Stimulated activated CD4-positive, alpha-beta T cell treated with anti-CD3 and anti-CD28 coated beads, Interleukin-1b, Interleukin-23, amount 100 ng/mL, for 48 hours (primary cell): ENCODE measurements around the gene RAB3IL1.
A peak's percentile ranks its signal among the peaks of the same experiment; 100 is the strongest.
"Not testable (repeated sequence)": the region's sequence is repeated elsewhere in the genome, so short reads cannot be mapped to it uniquely, and the experiment has no call there.

ENCODE experiments used
- DNase-seq: peaks from one replicate; pipeline ENCODE4 v3.0.0-alpha.2; 2020

RAB3IL1 gene

GRCh38 chr11:61883947-61884346 is 33.4 kb downstream of the RAB3IL1 start:
- no peak for DNase-seq

DNA sequence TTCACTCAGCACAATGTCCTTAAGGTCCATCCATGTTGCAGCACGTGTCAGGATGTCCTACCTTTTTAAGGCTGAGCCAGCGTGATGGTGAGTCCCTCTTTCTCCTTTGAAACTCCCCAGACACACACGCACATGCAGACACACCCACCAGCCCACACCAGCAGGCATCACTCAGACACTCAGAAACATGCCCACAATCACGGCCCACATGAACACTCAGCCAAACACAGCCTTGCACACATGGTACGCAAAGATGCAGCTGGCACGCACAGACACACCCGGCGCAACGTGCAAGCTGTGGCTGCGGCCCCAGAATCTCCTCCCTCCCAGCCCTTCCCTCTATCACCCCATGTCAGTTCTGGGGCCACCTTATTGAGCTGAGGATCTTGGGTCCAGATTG is 34.0 kb downstream of the RAB3IL1 start:
- no peak for DNase-seq

- no peak for DNase-seq
These were observed 34.5 kb downstream of the RAB3IL1 start for GRCh38 chr11:61882879-61883278.

- not testable (repeated sequence) for DNase-seq
These were observed 35.1 kb downstream of the RAB3IL1 start for GRCh38 chr11:61882267-61882666.

- DNase-seq = no peak
These were observed 36.0 kb downstream of the RAB3IL1 start for GRCh38 chr11:61881397-61881796.

GRCh38 chr11:61880454-61880853 is 36.9 kb downstream of the RAB3IL1 start:
- DNase-seq = no peak

- no peak for DNase-seq
These were observed 37.3 kb downstream of the RAB3IL1 start for GRCh38 chr11:61880031-61880430.

DNA sequence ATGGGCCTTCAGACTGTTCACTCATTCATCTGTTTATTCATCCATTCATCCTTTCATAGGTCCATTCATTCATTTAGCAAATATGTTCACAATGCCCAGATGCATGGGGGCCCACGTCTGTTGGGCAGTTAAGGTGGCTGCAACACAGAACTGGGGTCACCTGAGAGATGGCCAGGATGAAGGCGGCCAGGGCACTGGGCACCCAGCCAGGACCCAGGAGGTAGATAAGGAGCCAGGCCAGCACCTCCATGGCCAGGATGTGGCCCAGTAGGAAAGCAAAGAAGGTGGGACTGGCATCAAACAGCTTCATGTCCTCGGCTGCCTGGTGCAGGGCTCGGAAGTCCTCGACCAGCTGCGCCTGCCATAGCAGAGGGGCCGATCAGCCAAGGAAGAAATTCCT is 38.2 kb downstream of the RAB3IL1 start:
- no peak for DNase-seq

GRCh38 chr11:61875698-61876097 is 41.7 kb downstream of the RAB3IL1 start:
- no peak for DNase-seq

- no peak for DNase-seq
These were observed 42.5 kb downstream of the RAB3IL1 start for GRCh38 chr11:61874853-61875252.

- DNase-seq = no peak
These were observed 43.0 kb downstream of the RAB3IL1 start for GRCh38 chr11:61874377-61874809.

- no peak for DNase-seq
These were observed 43.6 kb downstream of the RAB3IL1 start for GRCh38 chr11:61873588-61874376.

GRCh38 chr11:61872935-61873565 is 44.3 kb downstream of the RAB3IL1 start:
- DNase-seq = no peak

GRCh38 chr11:61871158-61871597 is 46.2 kb downstream of the RAB3IL1 start:
- DNase-seq = peak; percentile 67

DNA sequence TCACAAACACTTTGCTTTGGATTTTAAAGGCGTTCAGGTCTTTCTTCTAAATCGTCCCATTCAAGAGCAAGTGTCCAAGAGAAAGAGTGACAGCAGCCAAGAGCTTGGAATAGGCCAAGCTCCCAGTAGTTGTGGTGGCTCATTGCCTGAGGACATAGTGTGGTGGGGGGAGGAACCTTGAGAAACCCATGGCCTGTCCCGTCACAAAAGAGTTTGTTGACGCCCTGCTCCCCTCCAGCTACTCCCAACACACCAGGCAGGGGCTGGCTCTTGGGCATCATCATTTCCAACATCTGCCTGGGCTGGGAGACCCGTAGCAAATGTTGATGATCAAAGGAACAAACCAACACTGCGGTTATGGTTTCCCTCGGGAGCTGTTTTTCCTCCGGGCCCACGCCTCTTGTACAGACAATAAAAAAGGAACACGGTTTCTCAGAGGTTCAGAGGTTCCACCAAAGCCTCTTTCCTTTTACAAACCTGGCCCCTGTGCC is 46.8 kb downstream of the RAB3IL1 start:
- no peak for DNase-seq

DNA sequence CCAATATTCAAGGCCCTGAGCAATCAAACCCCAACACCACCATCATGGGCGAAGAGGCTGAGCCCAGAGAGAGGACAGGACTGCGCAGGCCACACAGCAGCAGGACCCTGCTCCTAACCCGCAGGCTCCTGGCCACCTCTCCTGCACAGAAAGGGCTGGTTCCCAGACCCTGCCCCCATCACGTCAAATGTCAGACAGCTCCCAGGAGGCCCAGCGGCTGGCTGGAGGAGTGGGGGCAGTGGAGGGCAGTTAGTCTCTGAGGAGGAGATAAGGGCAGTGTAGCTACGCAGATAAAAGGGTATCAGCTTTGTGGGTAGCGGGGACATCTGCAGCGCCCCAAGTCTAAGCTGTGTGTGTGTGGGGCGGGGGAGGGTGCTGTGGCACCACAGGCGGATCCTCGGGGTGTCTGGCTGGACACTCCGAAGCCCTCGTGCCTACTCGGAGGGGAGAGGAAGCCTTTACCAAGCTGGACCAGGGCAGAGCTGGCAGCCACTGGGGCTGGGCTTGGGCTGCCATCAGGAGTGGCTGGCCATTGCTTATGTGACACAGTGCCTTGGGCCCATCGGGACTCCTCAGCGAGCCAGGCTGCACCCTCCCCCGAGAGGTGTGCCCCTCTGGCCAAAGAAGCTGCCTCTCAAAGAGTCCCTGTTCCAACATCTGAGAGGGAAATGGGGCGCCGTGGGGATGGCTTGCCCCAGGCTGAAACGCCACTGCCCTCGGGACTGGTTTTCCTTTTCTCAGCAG is 47.5 kb downstream of the RAB3IL1 start:
- DNase-seq = no peak

- no peak for DNase-seq
These were observed 48.0 kb downstream of the RAB3IL1 start for GRCh38 chr11:61869429-61869707.

DNA sequence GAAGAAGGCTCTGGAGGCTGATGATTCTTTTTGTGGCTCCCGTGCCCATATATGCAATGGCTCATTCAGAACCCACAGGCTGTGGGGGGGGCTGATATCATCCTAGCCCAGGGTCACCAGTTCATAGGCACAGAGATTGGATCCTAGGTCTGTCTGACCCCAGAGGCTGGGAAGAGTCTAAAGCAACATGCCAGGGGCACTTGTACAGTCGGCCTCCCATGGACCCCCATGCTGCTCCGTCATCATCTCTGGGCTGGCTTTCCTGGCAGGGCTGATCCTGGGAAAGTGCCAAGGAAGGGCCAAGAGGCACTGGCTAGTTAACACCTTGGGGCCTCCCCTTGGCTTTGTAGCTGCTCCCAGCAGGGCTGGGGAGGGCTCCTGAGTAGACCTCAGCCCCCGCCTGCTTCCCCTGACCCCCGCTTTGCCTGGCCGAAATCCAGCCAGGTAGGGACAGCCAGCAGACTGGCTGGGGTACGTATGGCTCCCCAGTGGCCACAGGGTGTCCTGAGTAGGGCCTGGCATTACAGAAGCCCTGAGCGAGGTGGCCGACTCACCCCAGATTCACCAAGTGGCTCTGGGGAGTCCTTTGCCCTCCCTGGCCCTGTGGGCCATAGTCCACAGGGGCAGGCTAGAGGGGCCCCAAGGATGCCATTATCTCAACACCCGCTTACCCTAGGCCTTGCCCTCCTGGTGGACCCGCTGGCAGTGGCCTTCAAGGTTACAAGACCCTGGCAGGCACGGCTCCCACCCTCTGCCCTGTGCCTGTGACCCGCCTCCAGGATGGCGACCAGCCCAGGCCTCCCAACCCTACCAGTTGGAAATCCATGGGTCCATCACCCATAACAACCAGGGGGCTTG is 48.6 kb downstream of the RAB3IL1 start:
- no peak for DNase-seq

GRCh38 chr11:61866958-61867343 is 50.4 kb downstream of the RAB3IL1 start:
- no peak for DNase-seq

- DNase-seq = no peak
These were observed 51.0 kb downstream of the RAB3IL1 start for GRCh38 chr11:61866231-61866957.

DNA sequence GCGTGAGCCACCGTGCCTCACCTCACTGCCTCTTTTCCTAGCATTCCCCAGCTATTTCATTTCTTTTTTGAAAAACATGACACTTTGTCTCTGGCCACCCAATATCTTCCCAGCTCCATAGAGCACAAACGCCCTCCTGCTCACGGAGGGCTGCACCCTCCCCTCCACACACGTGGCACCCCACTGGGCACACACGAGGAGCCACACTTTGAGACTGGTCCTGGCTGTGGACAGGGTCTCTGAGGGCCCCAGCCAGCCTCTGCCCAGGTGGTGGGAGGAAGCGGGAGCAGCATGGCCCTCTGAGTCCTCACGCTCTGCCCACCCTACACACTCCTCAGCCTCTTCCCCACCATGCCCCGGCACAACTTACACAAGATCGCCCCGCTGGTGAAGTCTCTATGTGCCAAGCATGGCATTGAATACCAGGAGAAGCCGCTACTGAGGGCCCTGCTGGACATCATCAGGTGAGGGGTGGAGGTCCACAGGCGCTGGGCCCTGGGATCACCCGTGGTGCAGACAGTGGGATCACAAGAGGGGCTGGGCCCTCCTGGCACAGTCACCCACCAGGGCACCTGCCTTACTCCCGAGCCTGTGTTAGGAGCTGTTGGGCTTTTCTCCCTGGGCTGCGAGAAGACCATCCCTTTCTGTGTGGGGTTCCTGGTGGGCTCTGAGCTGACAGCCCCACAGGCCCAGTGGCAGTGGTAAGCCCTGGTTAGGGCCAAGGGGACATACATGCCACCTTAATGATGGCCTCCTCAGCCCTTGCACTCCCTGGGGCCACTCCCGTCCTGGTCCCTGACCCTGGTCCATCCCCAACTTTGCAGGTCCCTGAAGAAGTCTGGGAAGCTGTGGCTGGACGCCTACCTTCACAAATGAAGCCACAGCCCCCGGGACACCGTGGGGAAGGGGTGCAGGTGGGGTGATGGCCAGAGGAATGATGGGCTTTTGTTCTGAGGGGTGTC is 52.3 kb downstream of the RAB3IL1 start:
- DNase-seq = no peak
